Panc1 (cell line): ENCODE measurements around the gene GLT8D1.

Source experiments
- CTCF ChIP-seq: fragments of 450-650 bp; IDR thresholded peaks from 2 replicates; pipeline ENCODE4 v1.5.1; 2017; ENCODE audit warnings: mild to moderate bottlenecking
- POLR2AphosphoS5 ChIP-seq: IDR thresholded peaks from 2 replicates; pipeline ENCODE4 v1.6.1; 2012; ENCODE audit warnings: mild to moderate bottlenecking, low read depth, low read length, moderate library complexity
- REST ChIP-seq, 2 experiments: IDR thresholded peaks; 2 replicates each; pipeline ENCODE4 v1.6.1; 2011 to 2012; ENCODE audit warnings: low read depth in 2 of 2, control low read depth in 1 of 2, low read length in 1 of 2, mild to moderate bottlenecking in 1 of 2, moderate library complexity in 1 of 2; ENCODE audit not compliant: insufficient read depth in 1 of 2
- SIN3A ChIP-seq: IDR thresholded peaks from 2 replicates; pipeline ENCODE4 v1.6.1; 2012; ENCODE audit warnings: low read depth, mild to moderate bottlenecking, low read length, moderate library complexity, borderline replicate concordance; ENCODE audit not compliant: insufficient read depth
- TCF7L2 ChIP-seq: IDR thresholded peaks from 2 replicates; pipeline ENCODE4 v1.6.1; 2011; ENCODE audit warnings: mild to moderate bottlenecking, low read depth, low read length, inconsistent platforms

- TF ChIP-seq CTCF (no peak), REST (IDR thresholded peaks at IDR 0.05; ENCODE audit: insufficient read depth in 1 of 2, low read depth in 2 of 2, low read length in 1 of 2) (no peak), POLR2AphosphoS5 (no peak), TCF7L2 (no peak), SIN3A (no peak)
These were observed 2.0 kb upstream of the GLT8D1 start for GRCh38 chr3:52707585-52707984.
